Measurements from ENCODE around the gene CPSF4.

GRCh38 chr7:99461221-99461620, 22.5 kb downstream of the CPSF4 start:
- no peak for TF ChIP-seq CTCF (IDR thresholded peaks at IDR 0.05)
- TF ChIP-seq POLR2A (IDR thresholded peaks at IDR 0.05), result no peak

Data from lower leg skin (tissue), 3 donors.